Stimulated activated CD8-positive, alpha-beta memory T cell treated with anti-CD3 and anti-CD28 coated beads, Interleukin-4, amount 100 ng/mL, for 4 hours (primary cell): Measurements from ENCODE around the gene ZNF576.
"Not testable (repeated sequence)": the region's sequence is repeated elsewhere in the genome, so short reads cannot be mapped to it uniquely, and the experiment has no call there.

Experiments
- DNase-seq, 2 donors: peaks; one replicate each; pipeline ENCODE4 v3.0.0-alpha.2; 2020; ENCODE audit warnings: low read depth in 2 of 2, low spot score in 1 of 2

ZNF576 gene, protein sequence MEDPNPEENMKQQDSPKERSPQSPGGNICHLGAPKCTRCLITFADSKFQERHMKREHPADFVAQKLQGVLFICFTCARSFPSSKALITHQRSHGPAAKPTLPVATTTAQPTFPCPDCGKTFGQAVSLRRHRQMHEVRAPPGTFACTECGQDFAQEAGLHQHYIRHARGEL

GRCh38 chr19:43595999-43596841, at the start of gene ZNF576, which contains the start of gene IRGQ:
Gene ZNF576, plus strand, starts transcription at chr19:43596595. Its CDS starts 514 bp downstream, at chr19:43597109.
Gene IRGQ, minus strand, starts transcription at chr19:43596134. Its CDS starts 796 bp downstream, at chr19:43595338.
- DNase-seq, result peak; percentile 100

GRCh38 chr19:43547926-43548325, 48.5 kb upstream of the ZNF576 start:
- not testable (repeated sequence) for DNase-seq

DNA sequence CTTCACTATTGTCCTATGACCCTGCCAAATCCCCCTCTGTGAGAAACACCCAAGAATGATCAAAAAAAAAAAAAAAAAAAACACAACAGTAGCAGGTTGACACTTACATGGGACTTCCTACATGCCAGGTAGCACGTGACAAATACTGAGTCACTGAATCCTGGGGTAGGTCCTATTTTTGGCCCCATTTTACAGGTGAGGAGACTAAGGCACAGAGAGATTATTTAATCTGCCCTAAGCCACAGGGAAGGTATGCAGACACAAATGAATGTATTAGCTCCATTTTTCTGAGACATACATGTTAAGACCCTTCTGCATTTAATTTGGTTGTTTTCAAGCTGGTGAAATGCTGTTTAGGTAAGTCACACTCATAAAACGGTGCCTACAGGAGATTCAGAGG, 47.7 kb upstream of the ZNF576 start:
- DNase-seq, result no peak

GRCh38 chr19:43551399-43552197, 44.8 kb upstream of the ZNF576 start:
- DNase-seq, result no peak

DNA sequence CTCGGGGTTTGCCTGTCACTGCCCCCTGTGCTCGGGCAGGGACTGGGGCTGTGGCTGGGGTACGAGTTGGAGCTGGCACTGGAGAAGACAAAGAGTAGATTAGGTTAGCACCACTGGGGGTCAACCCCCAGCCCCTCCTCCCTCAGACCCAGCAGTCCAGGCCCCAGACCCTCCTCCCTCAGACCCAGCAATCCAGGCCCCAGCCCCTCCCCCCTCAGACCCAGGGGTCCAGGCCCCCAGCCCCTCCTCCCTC, 44.3 kb upstream of the ZNF576 start:
- no peak for DNase-seq

DNA sequence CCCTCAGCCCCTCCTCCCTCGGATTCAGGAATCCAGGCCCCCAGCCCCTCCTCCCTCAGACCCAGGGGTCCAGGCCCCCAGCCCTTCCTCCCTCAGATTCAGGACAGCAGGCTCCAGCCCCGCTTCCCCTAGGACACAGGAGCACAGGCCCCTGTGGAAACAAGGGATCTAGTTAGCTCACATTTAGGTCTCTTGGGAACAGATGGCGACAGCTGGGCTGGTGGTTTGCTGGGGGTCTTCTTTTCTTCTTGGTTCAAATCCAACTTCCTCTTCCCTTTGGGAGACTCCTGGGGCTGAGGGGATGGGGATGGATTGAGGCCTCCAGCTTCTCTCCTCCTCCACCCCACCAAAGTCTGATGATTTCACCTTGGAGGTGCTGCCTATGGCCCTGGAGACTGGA, 43.8 kb upstream of the ZNF576 start:
- DNase-seq, result no peak

DNA sequence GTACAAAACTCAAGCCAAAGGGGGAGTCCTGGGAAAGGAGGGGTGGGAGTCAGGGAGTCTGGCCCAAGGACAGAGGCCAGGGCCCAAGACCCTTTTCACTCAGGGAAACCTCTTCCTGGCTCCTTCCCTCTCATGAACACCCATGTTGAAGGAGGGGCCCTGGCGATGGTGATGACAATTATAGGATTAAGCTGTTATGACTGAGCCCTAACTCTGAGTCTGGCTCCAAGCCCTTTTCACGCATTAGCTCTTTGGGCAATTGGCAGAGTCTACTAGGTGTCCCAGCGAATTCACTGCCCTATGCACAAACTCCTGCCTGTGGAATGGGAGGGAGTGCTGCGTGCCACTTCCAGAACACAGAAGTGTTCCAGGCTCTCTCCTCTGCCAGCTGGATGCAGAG, 42.7 kb upstream of the ZNF576 start:
- DNase-seq, result no peak

DNA sequence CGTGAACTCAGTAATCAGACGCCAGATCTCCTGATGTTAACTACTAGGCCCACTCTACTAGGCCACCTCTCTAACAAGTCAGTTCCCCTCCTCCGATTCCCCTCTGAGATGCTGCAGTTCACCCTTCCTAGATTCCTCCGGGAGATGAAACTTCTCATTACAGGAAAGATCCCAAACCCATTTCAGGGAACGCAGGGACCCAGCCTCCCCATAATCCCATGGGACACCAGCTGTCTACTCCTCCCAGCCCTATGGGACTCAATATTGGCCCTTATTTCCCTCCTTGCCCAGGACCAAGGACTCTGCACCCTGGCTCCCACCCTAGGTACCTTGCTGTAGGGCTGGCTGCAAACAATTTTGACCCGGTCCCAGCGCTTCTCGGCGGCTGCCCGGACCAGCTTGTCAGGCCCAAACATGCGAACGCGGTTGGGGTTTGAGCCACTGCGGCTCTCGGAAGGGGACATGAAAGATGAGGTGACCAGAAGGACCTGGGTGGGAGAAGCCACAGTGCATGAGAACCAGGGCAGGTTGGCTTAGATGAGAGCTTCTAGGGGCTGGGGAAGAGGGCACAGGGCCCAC, 42.0 kb upstream of the ZNF576 start:
- no peak for DNase-seq

- peak; percentile 68 to 76 for DNase-seq
Observed at GRCh38 chr19:43555185-43555770, 41.1 kb upstream of the ZNF576 start.

- DNase-seq, result no peak
Observed at GRCh38 chr19:43560687-43561086, 35.7 kb upstream of the ZNF576 start.

DNA sequence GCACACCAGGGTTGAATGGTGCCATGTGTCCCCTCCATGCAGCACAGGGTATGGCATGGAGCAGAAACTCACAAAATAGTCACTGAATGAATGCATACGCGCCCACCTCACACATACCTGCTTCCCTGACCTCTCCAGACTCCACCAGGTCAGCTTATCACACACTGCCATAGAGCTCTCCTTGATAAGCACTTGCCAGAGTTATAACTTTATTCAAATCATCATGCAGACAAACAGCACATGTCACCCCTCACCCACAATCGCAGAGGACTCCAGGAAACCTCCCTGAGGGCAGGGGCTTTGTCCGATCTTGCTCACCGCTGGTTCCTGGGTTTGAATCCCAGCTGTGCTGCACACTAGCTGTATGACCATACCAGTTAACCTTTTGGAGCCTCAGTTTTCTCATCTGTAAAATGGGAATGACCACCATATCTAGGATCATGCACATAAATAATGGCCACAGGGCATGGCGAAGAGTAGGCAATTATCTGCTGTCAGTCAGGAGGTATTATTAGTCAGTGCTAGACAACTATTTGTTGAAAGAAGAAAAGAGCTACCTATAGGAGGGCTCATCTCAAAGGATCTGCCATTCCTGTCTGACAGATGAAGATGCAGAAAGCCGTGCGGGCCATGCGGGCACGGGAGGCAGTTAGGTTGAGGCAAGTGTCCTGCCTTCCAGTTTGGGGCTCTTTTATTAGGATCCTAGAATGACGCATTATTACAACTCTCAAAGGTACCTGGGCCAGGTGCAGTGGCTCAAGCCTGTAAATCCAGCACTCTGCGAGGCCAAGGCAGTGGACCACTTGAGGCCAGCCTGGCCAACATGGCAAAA, 35.0 kb upstream of the ZNF576 start:
- DNase-seq, result no peak

DNA sequence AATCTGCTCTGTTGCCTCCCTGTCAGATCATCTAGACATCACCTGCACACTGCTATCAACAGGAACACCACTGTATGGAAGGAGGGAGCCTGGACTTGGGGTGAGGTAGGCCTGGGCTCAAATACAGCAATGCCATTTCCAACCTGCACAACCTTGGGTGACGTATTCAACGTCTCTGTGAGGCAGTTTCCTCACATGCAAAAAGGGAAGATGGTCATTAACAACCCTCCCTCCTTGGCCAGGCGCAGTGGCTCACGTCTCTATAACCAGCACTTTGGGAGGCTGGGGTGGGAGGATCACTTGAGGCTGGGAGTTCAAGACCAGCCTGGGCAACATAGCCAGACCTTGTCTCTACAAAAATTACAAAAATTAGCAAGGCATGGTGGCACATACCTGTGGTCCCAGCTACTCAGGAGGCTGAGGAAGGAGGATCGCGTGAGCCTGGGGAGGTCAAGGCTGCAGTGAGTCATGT, 34.1 kb upstream of the ZNF576 start:
- DNase-seq, result no peak

DNA sequence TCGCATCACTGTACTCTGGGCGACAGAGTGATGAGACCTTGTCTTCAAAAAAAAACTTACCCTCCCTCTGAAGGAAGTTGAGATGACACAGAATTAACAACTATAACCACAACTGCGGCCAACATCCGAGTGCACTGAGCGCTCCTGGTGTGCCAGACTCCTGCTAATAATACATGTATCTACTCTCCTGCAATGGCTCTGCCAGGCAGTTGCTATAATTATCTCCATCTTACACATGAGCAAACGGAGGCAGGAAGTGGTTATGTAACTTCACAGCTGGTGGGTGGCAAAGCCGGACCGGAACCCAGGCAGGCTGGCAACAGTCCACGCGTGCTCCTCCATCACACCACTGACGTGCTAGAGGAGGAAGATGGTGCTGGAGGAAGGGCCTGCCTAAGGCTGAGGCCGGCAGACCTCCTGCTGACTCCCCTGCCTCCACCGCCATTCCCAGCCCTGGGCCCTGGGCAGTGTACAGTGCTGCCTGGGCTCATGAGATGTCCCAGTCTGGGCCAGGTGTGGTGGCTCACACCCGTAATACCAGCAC, 33.6 kb upstream of the ZNF576 start:
- DNase-seq, result peak; percentile 48 to 68

GRCh38 chr19:43563816-43564457, 32.5 kb upstream of the ZNF576 start:
- no peak for DNase-seq

DNA sequence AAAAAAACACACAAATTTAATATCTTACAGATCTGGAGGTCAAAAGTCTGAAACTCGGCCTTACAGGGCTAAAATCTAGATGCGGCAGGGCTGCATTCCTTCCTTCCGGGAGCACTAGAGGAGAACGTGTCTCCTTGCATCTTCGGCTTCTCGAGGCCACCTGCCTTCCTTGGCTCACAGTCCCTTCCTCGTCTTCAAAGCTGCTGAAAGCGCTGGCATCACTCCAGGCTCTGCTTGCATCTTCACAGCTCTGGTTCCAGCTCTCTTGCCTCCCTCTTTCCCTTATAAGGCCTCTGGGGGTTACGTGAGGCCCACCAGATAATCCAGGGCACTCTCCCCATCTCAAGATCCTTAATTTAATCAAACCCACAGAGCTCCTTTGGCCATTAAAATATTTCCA, 31.6 kb upstream of the ZNF576 start:
- no peak for DNase-seq

GRCh38 chr19:43569657-43570056, 26.7 kb upstream of the ZNF576 start:
- no peak for DNase-seq

DNA sequence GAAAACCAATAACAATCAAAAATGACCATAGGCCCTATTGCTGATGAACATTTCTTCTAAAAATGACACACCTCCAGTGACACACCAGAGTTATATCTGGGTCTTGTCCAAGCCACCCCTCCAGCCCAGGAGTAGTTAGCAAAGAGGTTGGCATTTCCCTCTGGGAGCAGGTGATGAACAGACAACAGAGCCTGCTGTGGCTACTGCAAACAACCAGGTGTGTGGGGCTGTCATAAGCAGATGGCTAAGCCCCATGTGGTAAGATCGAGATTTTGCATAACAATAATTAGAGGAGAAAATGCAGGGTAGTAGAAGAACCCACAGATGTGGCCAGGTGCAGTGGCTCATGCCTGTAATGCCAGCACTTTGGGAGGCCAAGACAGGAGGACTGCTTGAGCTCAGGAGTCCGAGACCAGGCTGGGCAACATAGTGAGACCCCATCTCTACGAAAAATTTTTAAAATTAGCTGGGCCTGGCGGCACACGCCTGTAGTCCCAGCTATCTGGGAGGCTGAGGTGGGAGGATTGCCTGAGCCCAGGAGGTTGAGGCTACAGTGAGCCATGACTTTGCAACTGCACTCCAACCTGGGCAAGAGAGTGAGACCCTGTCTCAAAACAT, 26.1 kb upstream of the ZNF576 start:
- no peak for DNase-seq

DNA sequence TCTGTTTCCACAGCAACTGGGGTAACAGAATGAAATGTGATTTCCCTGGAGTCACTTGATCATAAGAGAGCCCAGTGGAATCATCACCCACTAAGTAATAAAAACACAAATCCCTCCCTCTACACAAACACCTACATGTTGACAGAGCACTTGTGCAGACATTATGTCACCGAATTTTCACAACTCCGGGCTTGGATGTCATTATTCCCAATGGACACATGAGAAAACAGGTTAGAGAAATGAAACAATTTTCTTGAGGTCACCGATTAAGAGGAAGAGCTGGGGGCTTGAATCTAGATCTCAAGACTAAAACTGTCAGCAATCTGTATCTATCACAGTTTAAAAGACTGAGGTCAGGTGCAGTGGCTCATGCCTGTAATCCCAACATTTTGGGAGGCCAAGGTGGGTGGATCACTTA, 24.2 kb upstream of the ZNF576 start:
- DNase-seq, result no peak
